ENCODE measurements around the gene SRGAP3.

DNA sequence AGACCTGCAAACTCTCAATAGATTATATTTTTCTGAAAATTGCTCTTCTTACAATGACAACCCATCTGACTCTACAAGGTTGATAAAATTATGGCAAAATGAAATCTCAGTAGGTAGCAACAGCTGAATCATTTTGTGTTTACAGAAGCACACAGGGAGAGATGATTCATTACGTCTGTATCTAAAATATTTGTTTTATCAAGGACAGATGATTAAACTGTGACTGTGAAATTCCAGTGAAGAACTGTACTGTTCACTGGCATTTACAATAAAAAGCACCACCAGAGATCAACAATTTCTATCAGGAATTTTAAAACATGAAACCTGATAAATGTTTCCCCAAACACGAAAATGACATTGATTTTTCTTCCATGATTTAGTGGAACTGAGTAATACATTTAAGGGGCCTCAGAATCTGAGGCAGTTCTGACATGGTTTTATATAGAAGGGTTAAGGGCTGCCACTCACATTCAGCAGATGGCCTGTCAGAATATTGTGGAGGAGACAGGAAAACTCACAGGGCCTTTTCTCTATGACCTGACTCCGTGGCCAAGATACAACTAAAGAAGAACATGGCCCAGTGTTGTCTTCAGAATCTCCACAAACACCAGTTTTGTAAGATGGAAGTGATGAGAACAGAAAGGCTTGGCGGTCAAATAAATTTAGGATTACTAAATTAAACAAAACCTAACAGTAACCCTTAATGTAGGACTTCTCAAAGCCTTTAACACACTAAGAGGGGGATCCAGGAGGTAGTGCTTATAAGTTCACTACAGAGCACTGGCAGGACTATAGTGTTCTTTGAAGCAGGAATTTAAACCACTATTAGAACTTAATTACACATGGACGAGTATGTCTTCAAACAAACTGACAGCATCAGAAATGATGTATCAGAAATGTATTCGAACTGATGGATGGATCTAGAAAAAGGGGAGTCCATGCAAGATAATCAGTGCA, 312.1 kb downstream of the SRGAP3 start:
- TF ChIP-seq, protein P1, sequence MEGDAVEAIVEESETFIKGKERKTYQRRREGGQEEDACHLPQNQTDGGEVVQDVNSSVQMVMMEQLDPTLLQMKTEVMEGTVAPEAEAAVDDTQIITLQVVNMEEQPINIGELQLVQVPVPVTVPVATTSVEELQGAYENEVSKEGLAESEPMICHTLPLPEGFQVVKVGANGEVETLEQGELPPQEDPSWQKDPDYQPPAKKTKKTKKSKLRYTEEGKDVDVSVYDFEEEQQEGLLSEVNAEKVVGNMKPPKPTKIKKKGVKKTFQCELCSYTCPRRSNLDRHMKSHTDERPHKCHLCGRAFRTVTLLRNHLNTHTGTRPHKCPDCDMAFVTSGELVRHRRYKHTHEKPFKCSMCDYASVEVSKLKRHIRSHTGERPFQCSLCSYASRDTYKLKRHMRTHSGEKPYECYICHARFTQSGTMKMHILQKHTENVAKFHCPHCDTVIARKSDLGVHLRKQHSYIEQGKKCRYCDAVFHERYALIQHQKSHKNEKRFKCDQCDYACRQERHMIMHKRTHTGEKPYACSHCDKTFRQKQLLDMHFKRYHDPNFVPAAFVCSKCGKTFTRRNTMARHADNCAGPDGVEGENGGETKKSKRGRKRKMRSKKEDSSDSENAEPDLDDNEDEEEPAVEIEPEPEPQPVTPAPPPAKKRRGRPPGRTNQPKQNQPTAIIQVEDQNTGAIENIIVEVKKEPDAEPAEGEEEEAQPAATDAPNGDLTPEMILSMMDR (IDR thresholded peaks at IDR 0.05) = no peak
- no peak for TF ChIP-seq POLR2A (IDR thresholded peaks at IDR 0.05)

Data from body of pancreas (tissue), 4 donors.